T-cell (primary cell): ENCODE data around the gene ABCB9. TPM values are rescaled to one million over a fixed set of nuclear protein-coding genes. Genes with fewer than 3 reads are reported as not detected.

Source experiments
- ATAC-seq, 4 experiments: fragments of 200-7000 bp in 3 of 4; fragments of 150-1000 bp in 1 of 4; cut with Tn5 transposase; replicated peaks in 1 of 4; 1 replicate in 3 of 4; 2 replicates in 1 of 4; pipeline ENCODE4 v1.10.0; 2021; ENCODE audit warnings: moderate library complexity in 3 of 4, mild to moderate bottlenecking in 2 of 4, moderate number of reproducible peaks in 1 of 4
- CTCF ChIA-PET, 2 donors: fragments of 300-600 bp; sonication (Branson Sonifier 250); formaldehyde crosslinking; loops; one replicate each; lab custom pipeline; 2022; ENCODE audit warnings: antibody characterized with exemption in 2 of 2; lab: Charles Lee
- POLR2A ChIA-PET, 2 donors: fragments of 300-600 bp; sonication (Branson Sonifier 250); formaldehyde crosslinking; loops; one replicate each; lab custom pipeline; 2022; ENCODE audit warnings: antibody characterized with exemption in 2 of 2; lab: Charles Lee
- DNase-seq, 35 experiments: peaks; one replicate each; pipeline versions ENCODE4 v3.0.0 to v3.0.0-alpha.2; 2013 to 2023
- H3K27ac ChIP-seq: one replicate; pipeline ENCODE4 v1.5.1; 2013; ENCODE audit warnings: low read length
- H3K27me3 ChIP-seq, 2 experiments: replicated peaks in 1 of 2; 1 replicate in 1 of 2; 2 replicates in 1 of 2; pipeline versions ENCODE4 v1.6.1 to v1.7.0; 2013; ENCODE audit warnings: low read length in 1 of 2, mixed read lengths in 1 of 2; ENCODE audit not compliant: control insufficient read depth in 2 of 2, insufficient read depth in 2 of 2; ENCODE audit errors: extremely low read depth in 1 of 2
- H3K36me3 ChIP-seq, 2 donors: 1 replicate in 1 of 2; 2 replicates in 1 of 2; pipeline versions ENCODE4 v1.6.1 to v1.7.0; 2013; ENCODE audit warnings: low read length in 1 of 2; ENCODE audit not compliant: control insufficient read depth in 2 of 2, insufficient read depth in 1 of 2; ENCODE audit errors: extremely low read depth in 1 of 2
- H3K4me1 ChIP-seq, 2 experiments: 1 replicate in 1 of 2; 2 replicates in 1 of 2; pipeline versions ENCODE4 v1.6.1 to v1.7.0; 2013; ENCODE audit warnings: low read length in 2 of 2, mixed read lengths in 1 of 2; ENCODE audit not compliant: insufficient read depth in 2 of 2, control insufficient read depth in 1 of 2; ENCODE audit errors: extremely low read depth in 1 of 2
- H3K4me3 ChIP-seq, 2 donors: 1 replicate in 1 of 2; 2 replicates in 1 of 2; pipeline versions ENCODE4 v1.5.1 to v1.7.0; 2013; ENCODE audit warnings: mild to moderate bottlenecking in 2 of 2, low read length in 1 of 2, moderate library complexity in 1 of 2; ENCODE audit not compliant: control insufficient read depth in 1 of 2; ENCODE audit errors: extremely low read depth in 1 of 2
- H3K9me3 ChIP-seq: 2 replicates; pipeline ENCODE4 v1.7.0; 2013
- H3K27ac Mint-ChIP-seq, 2 donors: one replicate each; pipeline ENCODE4 v1.8.0; 2020 to 2021; ENCODE audit warnings: mild to moderate bottlenecking in 2 of 2, mixed read lengths in 2 of 2
- H3K27me3 Mint-ChIP-seq, 2 donors: one replicate each; pipeline ENCODE4 v1.8.0; 2021 to 2022; ENCODE audit warnings: mixed read lengths in 2 of 2
- H3K36me3 Mint-ChIP-seq: one replicate; pipeline ENCODE4 v1.8.0; 2021; ENCODE audit warnings: mixed read lengths
- H3K4me1 Mint-ChIP-seq, 3 donors: one replicate each; pipeline ENCODE4 v1.8.0; 2020 to 2022; ENCODE audit warnings: mixed read lengths in 3 of 3, mild to moderate bottlenecking in 1 of 3
- H3K4me3 Mint-ChIP-seq, 3 donors: one replicate each; pipeline ENCODE4 v1.8.0; 2020 to 2022; ENCODE audit warnings: mild to moderate bottlenecking in 3 of 3, mixed read lengths in 3 of 3, moderate library complexity in 3 of 3
- H3K9me3 Mint-ChIP-seq, 3 donors: one replicate each; pipeline ENCODE4 v1.8.0; 2020 to 2022; ENCODE audit warnings: mixed read lengths in 3 of 3
- WGBS: methylation state at CpG from one replicate; pipeline ENCODE4 v1.1.5; 2013; ENCODE audit warnings: missing lambda C conversion rate; ENCODE audit not compliant: insufficient coverage; 5-methylcytosine and 5-hydroxymethylcytosine counted together
- total RNA-seq, 35 experiments: library from RNA in 6 of 35; stranded (reverse) in 6 of 35; fragments of 120-200 nt in 1 of 35; gene quantifications; one replicate each; pipeline versions ENCODE4 v1.2.1 to v1.2.4 and lab custom pipeline; 2013 to 2026

The ABCB9 gene
- total RNA-seq, 5 donors from 2014 or later (not counting 1 experiment from before 2014, with no cell fraction given): 5.6 to 7.2 (median 6.1) TPM

DNA sequence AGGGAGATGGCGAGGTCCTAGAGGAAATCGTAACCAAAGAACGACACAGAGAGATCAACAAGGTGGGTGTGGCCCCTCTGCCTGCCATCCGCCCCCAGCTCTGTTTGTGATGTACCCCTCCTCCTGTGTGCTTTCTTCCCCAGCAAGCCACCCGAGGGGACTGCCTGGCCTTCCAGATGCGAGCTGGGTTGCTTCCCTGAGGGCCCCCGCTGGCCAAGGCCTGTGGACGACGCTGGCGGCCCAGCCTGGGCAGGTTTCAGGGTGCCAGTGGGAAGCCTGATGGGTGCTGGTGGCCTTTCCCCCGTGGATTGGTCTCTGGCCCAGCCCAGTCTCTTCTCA lies 16.2 kb upstream of the ABCB9 start:
- Mint-ChIP-seq H3K9me3 (no peaks in the 10 kb centered on the region), H3K36me3 (no peaks in the 10 kb centered on the region), H3K27ac (peak overlapping the region; percentile 83 to 91), H3K4me3 (peak overlapping the region; percentile 84 to 88 (median 87)), H3K4me1 (peaks cover 45 to 59% (median 49%) of the 10 kb centered on the region in 3 donors), H3K27me3 (no peaks in the 10 kb centered on the region)
- Histone ChIP-seq H3K4me1 (peaks cover 18 to 64% of the 10 kb centered on the region in 2 experiments), H3K36me3 (peaks cover 19 to 25% of the 10 kb centered on the region in 2 donors), H3K9me3 (no peaks in the 10 kb centered on the region), H3K4me3 (peak overlapping the region; percentile 41 to 74), H3K27me3 (no peaks in the 10 kb centered on the region), H3K27ac (peak overlapping the region; percentile 63)
- ATAC-seq (no peak), DNase-seq (no peak)
- WGBS: 79% methylated on average over 9 of the region's 11 CpGs
- ChIA-PET CTCF (interaction anchor here in 1 of 2 donors (0.5 kb wide), 1 partner anchor 97 kb away, joined by 7 read pairs; no protein-coding TSS in a partner anchor), POLR2A (no interaction called here)

DNA sequence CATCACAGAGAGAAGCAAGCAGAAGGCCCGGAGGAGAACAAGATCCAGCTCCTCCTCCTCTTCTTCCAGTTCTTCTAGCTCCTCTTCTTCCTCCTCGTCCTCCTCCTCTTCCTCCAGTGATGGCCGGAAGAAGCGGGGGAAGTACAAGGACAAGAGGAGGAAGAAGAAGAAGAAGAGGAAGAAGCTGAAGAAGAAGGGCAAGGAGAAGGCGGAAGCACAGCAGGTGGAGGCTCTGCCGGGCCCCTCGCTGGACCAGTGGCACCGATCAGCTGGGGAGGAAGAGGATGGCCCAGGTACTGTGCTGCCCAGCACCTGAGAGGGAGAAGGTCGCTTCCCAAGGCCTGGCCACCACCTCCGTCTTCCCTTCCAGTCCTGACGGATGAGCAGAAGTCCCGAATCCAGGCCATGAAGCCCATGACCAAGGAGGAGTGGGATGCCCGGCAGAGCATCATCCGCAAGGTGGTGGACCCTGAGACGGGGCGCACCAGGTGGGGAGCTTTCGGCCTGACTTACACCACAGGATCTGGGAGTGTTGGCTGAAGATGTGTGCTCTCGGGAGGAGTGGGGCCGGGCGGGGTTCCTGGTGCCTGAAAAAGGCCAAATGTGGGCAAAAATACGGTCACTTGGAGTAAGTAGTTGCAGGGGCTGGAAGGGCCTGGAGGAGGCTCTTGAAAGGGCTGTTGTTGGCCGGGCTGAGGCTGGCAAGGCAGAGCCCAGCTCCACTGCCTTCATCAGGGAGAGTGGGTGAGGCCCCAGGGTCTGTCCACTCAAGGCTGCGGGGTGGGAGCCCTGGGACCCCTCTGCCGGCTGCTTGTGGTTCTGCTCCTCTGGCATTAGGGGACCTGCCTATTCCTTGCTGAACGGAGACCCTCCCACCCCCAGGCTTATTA lies 15.6 kb upstream of the ABCB9 start:
- Histone ChIP-seq H3K9me3 (no peaks in the 10 kb centered on the region), H3K4me1 (peaks cover 18 to 70% of the 10 kb centered on the region in 2 experiments), H3K27ac (peak overlapping the region; percentile 63), H3K4me3 (peak overlapping the region; percentile 69 to 74), H3K36me3 (peaks cover 13 to 30% of the 10 kb centered on the region in 2 donors), H3K27me3 (no peaks in the 10 kb centered on the region)
- ATAC-seq: no peak
- peaks cover 45 to 64% (median 54%) of the 10 kb centered on the region in 3 donors for H3K4me1 Mint-ChIP-seq
- peak overlapping the region; percentile 84 to 88 (median 87) for H3K4me3 Mint-ChIP-seq
- ChIA-PET POLR2A (interaction anchor here in 1 of 2 donors (0.6 kb wide), 2 partner anchors 25 to 252 kb away, joined by 3 to 10 read pairs; no protein-coding TSS in a partner anchor), CTCF (interaction anchor here in 1 of 2 donors (0.5 kb wide), 1 partner anchor 97 kb away, joined by 7 read pairs; no protein-coding TSS in a partner anchor)
- H3K9me3 Mint-ChIP-seq: no peaks in the 10 kb centered on the region
- H3K36me3 Mint-ChIP-seq: no peaks in the 10 kb centered on the region
- H3K27me3 Mint-ChIP-seq: no peaks in the 10 kb centered on the region
- H3K27ac Mint-ChIP-seq: peak overlapping the region; percentile 83 to 91
- 73% methylated on average over 17 of the region's 25 CpGs for WGBS
- DNase-seq: no peak

DNA sequence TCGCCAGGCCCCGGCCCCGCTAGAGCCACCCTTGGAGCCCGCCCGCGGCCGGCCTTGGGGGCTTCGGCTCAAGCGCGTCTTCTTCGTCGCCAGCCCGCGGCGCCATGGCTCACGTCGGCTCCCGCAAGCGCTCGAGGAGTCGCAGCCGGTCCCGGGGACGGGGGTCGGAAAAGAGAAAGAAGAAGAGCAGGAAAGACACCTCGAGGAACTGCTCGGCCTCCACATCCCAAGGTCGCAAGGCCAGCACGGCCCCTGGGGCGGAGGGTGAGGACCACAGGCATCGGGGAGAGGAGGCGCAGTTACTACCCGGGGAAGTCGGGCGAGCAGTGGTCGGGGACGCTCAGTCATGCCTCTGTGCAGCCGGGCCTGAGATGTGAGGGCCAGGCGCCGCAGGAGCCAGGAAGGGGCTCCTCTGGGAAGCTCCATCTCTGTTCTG lies 14.8 kb upstream of the ABCB9 start:
- Mint-ChIP-seq H3K27ac (peak overlapping the region; percentile 83 to 91), H3K4me1 (peaks cover 49 to 70% (median 60%) of the 10 kb centered on the region in 3 donors), H3K36me3 (no peaks in the 10 kb centered on the region), H3K27me3 (no peaks in the 10 kb centered on the region), H3K4me3 (peak overlapping the region; percentile 84 to 88 (median 87)), H3K9me3 (no peaks in the 10 kb centered on the region)
- peak in 6 of 35 experiments; percentile 19 to 40 (median 28) for DNase-seq
- Histone ChIP-seq H3K27me3 (no peaks in the 10 kb centered on the region), H3K4me3 (peak overlapping the region; percentile 69 to 74), H3K27ac (peak overlapping the region; percentile 63), H3K9me3 (no peaks in the 10 kb centered on the region), H3K4me1 (peaks cover 21 to 78% of the 10 kb centered on the region in 2 experiments), H3K36me3 (peaks cover 13 to 32% of the 10 kb centered on the region in 2 donors)
- ChIA-PET CTCF (no interaction called here), POLR2A (no interaction called here)
- WGBS: under 1% methylated on average over 39 of the region's 40 CpGs
- peak; percentile 13 to 46 (median 25) for ATAC-seq

GRCh38 chr12:122980183-122981035 lies 14.1 kb upstream of the ABCB9 start, which contains the start of gene ARL6IP4:
TSS of gene ARL6IP4 (plus strand) at chr12:122980681. CDS start at chr12:122981140, 459 bp downstream.
- under 1% methylated on average over 95 of the region's 96 CpGs for WGBS
- no peaks in the 10 kb centered on the region for H3K36me3 Mint-ChIP-seq
- H3K9me3 Mint-ChIP-seq: no peaks in the 10 kb centered on the region
- Histone ChIP-seq H3K4me3 (peak within 1 kb of the TSS; percentile 69 to 74), H3K36me3 (peaks cover 6 to 32% of the 10 kb centered on the region in 2 donors), H3K27ac (peak within 1 kb of the TSS; percentile 63), H3K4me1 (peaks cover 27 to 84% of the 10 kb centered on the region in 2 experiments), H3K9me3 (no peaks in the 10 kb centered on the region), H3K27me3 (no peaks in the 10 kb centered on the region)
- peak; percentile 5 to 73 (median 48) for DNase-seq
- H3K27ac Mint-ChIP-seq: peak within 1 kb of the TSS; percentile 88 to 92
- CTCF ChIA-PET: interaction anchor here in 1 of 2 donors (0.6 kb wide), 1 partner anchor 289 kb away, joined by 3 read pairs; no protein-coding TSS in a partner anchor
- peak; percentile 74 to 84 (median 80) for ATAC-seq
- peak within 1 kb of the TSS; percentile 84 to 88 (median 87) for H3K4me3 Mint-ChIP-seq
- H3K4me1 Mint-ChIP-seq: peaks cover 53 to 76% (median 65%) of the 10 kb centered on the region in 3 donors
- no peaks in the 10 kb centered on the region for H3K27me3 Mint-ChIP-seq
- POLR2A ChIA-PET: interaction anchor here in 1 of 2 donors (1.2 kb wide), 1 partner anchor 252 kb away, joined by 3 read pairs; no protein-coding TSS in a partner anchor

GRCh38 chr12:122979908-122980182 lies 13.6 kb upstream of the ABCB9 start:
- H3K36me3 Mint-ChIP-seq: no peaks in the 10 kb centered on the region
- H3K4me1 ChIP-seq: peaks cover 27 to 86% of the 10 kb centered on the region in 2 experiments
- CTCF ChIA-PET: interaction anchor here in 1 of 2 donors (0.6 kb wide), 1 partner anchor 259 kb away, joined by 3 read pairs; no protein-coding TSS in a partner anchor

More at GRCh38 chr12:122979908-122980182, 13.6 kb upstream of the ABCB9 start:
- Mint-ChIP-seq H3K4me1 (peaks cover 50 to 76% (median 67%) of the 10 kb centered on the region in 3 donors), H3K27ac (peak overlapping the region; percentile 88 to 92), H3K27me3 (no peaks in the 10 kb centered on the region), H3K9me3 (no peaks in the 10 kb centered on the region), H3K4me3 (peak overlapping the region; percentile 84 to 88 (median 87))
- H3K9me3 ChIP-seq: no peaks in the 10 kb centered on the region
- H3K27me3 ChIP-seq: no peaks in the 10 kb centered on the region
- 18% methylated on average over 6 of the region's 7 CpGs for WGBS
- peak in 1 of 35 experiments; percentile 28 for DNase-seq
- POLR2A ChIA-PET: interaction anchor here in 1 of 2 donors (1.2 kb wide), 1 partner anchor 253 kb away, joined by 3 read pairs; no protein-coding TSS in a partner anchor
- peaks cover 5 to 30% of the 10 kb centered on the region in 2 donors for H3K36me3 ChIP-seq
- H3K27ac ChIP-seq: peak overlapping the region; percentile 58
- H3K4me3 ChIP-seq: peak overlapping the region; percentile 69 to 74
- ATAC-seq: no peak
